GM19193 (cell line): Measurements from ENCODE around the gene A2ML1.
"Not testable (repeated sequence)": the region's sequence is repeated elsewhere in the genome, so short reads cannot be mapped to it uniquely, and the experiment has no call there.

Source experiments
- POLR2A ChIP-seq: IDR thresholded peaks from 4 replicates; pipeline ENCODE4 v1.6.1; 2011; ENCODE audit not compliant: insufficient read depth, insufficient read length; ENCODE audit errors: extremely low read depth

The A2ML1 gene

GRCh38 chr12:8899830-8900229, 77.4 kb downstream of the A2ML1 start:
- no peak for TF ChIP-seq POLR2A

- no peak for TF ChIP-seq POLR2A
Observed at GRCh38 chr12:8903646-8904045, 81.2 kb downstream of the A2ML1 start.

GRCh38 chr12:8904665-8905064, 82.2 kb downstream of the A2ML1 start:
- no peak for TF ChIP-seq POLR2A

- no peak for TF ChIP-seq POLR2A
Observed at GRCh38 chr12:8905546-8905945, 83.1 kb downstream of the A2ML1 start.

GRCh38 chr12:8906266-8907180, 84.1 kb downstream of the A2ML1 start:
- no peak for TF ChIP-seq POLR2A

GRCh38 chr12:8907513-8907912, 85.1 kb downstream of the A2ML1 start:
- TF ChIP-seq POLR2A = no peak

GRCh38 chr12:8909752-8910151, 87.3 kb downstream of the A2ML1 start:
- no peak for TF ChIP-seq POLR2A

GRCh38 chr12:8911606-8912268, 89.3 kb downstream of the A2ML1 start:
- no peak for TF ChIP-seq POLR2A

GRCh38 chr12:8912914-8913313, 90.5 kb downstream of the A2ML1 start:
- no peak for TF ChIP-seq POLR2A

- no peak for TF ChIP-seq POLR2A
Observed at GRCh38 chr12:8913702-8914032, 91.2 kb downstream of the A2ML1 start.

GRCh38 chr12:8914033-8914715, 91.8 kb downstream of the A2ML1 start, which contains the start of gene PHC1:
Gene PHC1 (plus strand): TSS chr12:8914509. CDS start chr12:8917678, 3,169 bp downstream.
- TF ChIP-seq POLR2A = not testable (repeated sequence)

GRCh38 chr12:8914716-8915526, 92.5 kb downstream of the A2ML1 start:
- no peak for TF ChIP-seq POLR2A

GRCh38 chr12:8916154-8916553, 93.7 kb downstream of the A2ML1 start:
- TF ChIP-seq POLR2A = no peak

GRCh38 chr12:8917031-8917430, 94.6 kb downstream of the A2ML1 start:
- TF ChIP-seq POLR2A = no peak

- TF ChIP-seq POLR2A = no peak
Observed at GRCh38 chr12:8917751-8918150, 95.3 kb downstream of the A2ML1 start.
